Liver (tissue), 9 donors: ENCODE data around the gene ATP4B. TPM values are rescaled to one million over a fixed set of nuclear protein-coding genes. Genes with fewer than 3 reads are reported as not detected.

Source experiments
- DNase-seq: peaks from one replicate; pipeline ENCODE4 v3.0.0-alpha.2; 2017; ENCODE audit warnings: low spot score
- H3K27ac ChIP-seq, 2 donors: one replicate each; pipeline ENCODE4 v1.7.0; 2013; ENCODE audit warnings: inconsistent platforms in 2 of 2, low read length in 2 of 2, control low read depth in 1 of 2, low read depth in 1 of 2, mild to moderate bottlenecking in 1 of 2
- H3K27me3 ChIP-seq, 4 donors: one replicate each; pipeline versions ENCODE4 v1.6.1 to v1.7.0; 2013; ENCODE audit warnings: low read length in 3 of 4, inconsistent platforms in 1 of 4, mild to moderate bottlenecking in 1 of 4, moderate library complexity in 1 of 4; ENCODE audit not compliant: control insufficient read depth in 4 of 4, insufficient read depth in 4 of 4
- H3K36me3 ChIP-seq, 4 donors: one replicate each; pipeline versions ENCODE4 v1.6.1 to v1.7.0; 2013; ENCODE audit warnings: low read length in 3 of 4, mild to moderate bottlenecking in 3 of 4, low read depth in 1 of 4, moderate library complexity in 1 of 4; ENCODE audit not compliant: control insufficient read depth in 4 of 4, insufficient read depth in 3 of 4
- H3K4me1 ChIP-seq, 4 donors: one replicate each; pipeline versions ENCODE4 v1.6.1 to v1.7.0; 2013; ENCODE audit warnings: low read length in 3 of 4, mild to moderate bottlenecking in 3 of 4, moderate library complexity in 1 of 4; ENCODE audit not compliant: control insufficient read depth in 4 of 4, insufficient read depth in 4 of 4
- H3K4me3 ChIP-seq, 3 donors: one replicate each; pipeline versions ENCODE4 v1.6.1 to v1.7.0; 2013; ENCODE audit warnings: low read length in 3 of 3, control low read depth in 1 of 3, low read depth in 1 of 3, mild to moderate bottlenecking in 1 of 3
- H3K9ac ChIP-seq, 2 donors: one replicate each; pipeline ENCODE4 v1.7.0; 2013; ENCODE audit warnings: low read length in 2 of 2, mild to moderate bottlenecking in 2 of 2, moderate library complexity in 2 of 2, control low read depth in 1 of 2, low read depth in 1 of 2
- H3K9me3 ChIP-seq, 4 donors: one replicate each; pipeline versions ENCODE4 v1.6.1 to v1.7.0; 2013; ENCODE audit warnings: low read length in 3 of 4; ENCODE audit not compliant: control insufficient read depth in 4 of 4
- EGR1 ChIP-seq, 2 donors: IDR thresholded peaks; 2 replicates each; pipeline ENCODE4 v1.6.1; 2016 to 2018; ENCODE audit warnings: antibody characterized with exemption in 2 of 2, low read depth in 2 of 2
- FOXA1 ChIP-seq: IDR thresholded peaks from 2 replicates; pipeline ENCODE4 v1.6.1; 2016; ENCODE audit warnings: antibody characterized with exemption
- FOXA2 ChIP-seq: IDR thresholded peaks from 2 replicates; pipeline ENCODE4 v1.6.1; 2016; ENCODE audit warnings: antibody characterized with exemption
- GABPA ChIP-seq, 2 donors: IDR thresholded peaks in 1 of 2; conservative IDR thresholded peaks in 1 of 2; 2 replicates each; pipeline ENCODE4 v1.6.1; 2016; ENCODE audit warnings: antibody characterized with exemption in 2 of 2, mild to moderate bottlenecking in 1 of 2, moderate library complexity in 1 of 2
- HNF4A ChIP-seq, 2 donors: conservative IDR thresholded peaks; 2 replicates each; pipeline ENCODE4 v1.6.1; 2016; ENCODE audit warnings: antibody characterized with exemption in 2 of 2, mild to moderate bottlenecking in 2 of 2
- HNF4G ChIP-seq: IDR thresholded peaks from 2 replicates; pipeline ENCODE4 v1.6.1; 2016; ENCODE audit warnings: antibody characterized with exemption
- JUND ChIP-seq, 2 donors: IDR thresholded peaks; 2 replicates each; pipeline ENCODE4 v1.6.1; 2016; ENCODE audit warnings: antibody characterized with exemption in 2 of 2
- MAX ChIP-seq: IDR thresholded peaks from 2 replicates; pipeline ENCODE4 v1.6.1; 2016; ENCODE audit warnings: antibody characterized with exemption
- NR2F2 ChIP-seq: IDR thresholded peaks from 2 replicates; pipeline ENCODE4 v1.6.1; 2016; ENCODE audit warnings: antibody characterized with exemption
- RAD21 ChIP-seq, 2 donors: IDR thresholded peaks; 2 replicates each; pipeline ENCODE4 v1.6.1; 2016; ENCODE audit warnings: antibody characterized with exemption in 2 of 2, mild to moderate bottlenecking in 2 of 2
- RXRA ChIP-seq, 2 donors: IDR thresholded peaks; 2 replicates each; pipeline ENCODE4 v1.6.1; 2017 to 2018; ENCODE audit warnings: antibody characterized with exemption in 2 of 2, mild to moderate bottlenecking in 1 of 2
- TAF1 ChIP-seq: conservative IDR thresholded peaks from 2 replicates; pipeline ENCODE4 v1.6.1; 2016; ENCODE audit warnings: antibody characterized with exemption, mild to moderate bottlenecking
- YY1 ChIP-seq: IDR thresholded peaks from 2 replicates; pipeline ENCODE4 v1.6.1; 2016; ENCODE audit warnings: antibody characterized with exemption, mild to moderate bottlenecking
- WGBS: extraction: QIAGEN DNeasy Blood & Tissue Kit; methylation state at CpG from one replicate; pipeline ENCODE4 v1.1.7; 2013; 5-methylcytosine and 5-hydroxymethylcytosine counted together
- polyA plus RNA-seq, 2 donors: library from polyadenylated mRNA; stranded (reverse) in 1 of 2; unstranded in 1 of 2; fragments of 200-250 nt in 1 of 2; fragments of >200 nt in 1 of 2; fragmentation: Nextera tagmentation in 1 of 2; extraction: Ambion mirVana in 1 of 2; gene quantifications; one replicate each; pipeline versions ENCODE4 v1.2.1 to v1.2.3, GENCODE V29; 2013 to 2015
- total RNA-seq, 2 donors: library from RNA; depleted of rRNA; stranded (reverse); fragments of >200 nt; gene quantifications; one replicate each; pipeline ENCODE4 v1.2.3, GENCODE V29; 2014
- TF ChIP-seq, protein P1 (sequence below): IDR thresholded peaks from 2 replicates; pipeline ENCODE4 v1.6.1; 2016; ENCODE audit warnings: antibody characterized with exemption
- TF ChIP-seq, protein P2 (sequence below): fragments of 150-350 bp; IDR thresholded peaks from 2 replicates; pipeline ENCODE4 v1.5.1; 2017; ENCODE audit warnings: improper control_type of control experiment, low read depth, low read length; ENCODE audit not compliant: missing input control
- donor health status: healthy.
- donor health status: healthy.
- donor health status: healthy.
- donor health status: healthy.
- donor health status: healthy.

Gene ATP4B
- total and polyA plus RNA-seq, 4 donors: not detected

DNA sequence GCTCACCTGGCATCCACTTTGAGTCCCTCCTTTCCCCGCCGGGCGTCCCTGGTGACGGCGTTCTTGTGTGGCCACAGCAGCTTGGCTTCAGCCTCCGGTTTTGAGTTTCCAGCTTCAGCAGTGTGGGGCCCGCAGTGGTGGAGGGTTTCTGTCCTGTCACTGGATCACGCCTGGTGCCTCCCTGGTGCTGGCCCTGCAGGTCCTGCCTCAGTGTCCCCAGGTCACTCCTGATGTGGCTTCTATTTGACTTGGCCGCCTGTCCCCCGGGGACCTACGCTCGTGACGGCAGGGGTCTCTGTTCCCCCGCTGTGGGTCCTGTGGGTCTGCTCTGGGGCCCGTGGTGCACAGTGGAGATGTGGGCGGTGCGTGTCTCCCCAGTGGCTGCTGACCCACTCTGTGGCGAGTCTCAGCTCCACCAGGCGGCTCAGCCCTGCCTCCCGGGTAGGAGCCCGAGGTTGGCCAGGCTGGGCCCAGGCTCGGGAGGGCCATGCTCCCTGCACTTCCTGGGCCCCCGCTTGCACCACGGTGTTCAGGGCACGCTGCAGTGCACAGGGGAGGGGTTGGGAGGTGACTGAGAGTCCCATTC, 1.9 kb downstream of the ATP4B start:
- Histone ChIP-seq H3K9me3 (no peaks in the 10 kb centered on the region), H3K9ac (no peak overlapping the region), H3K27me3 (no peaks in the 10 kb centered on the region), H3K27ac (no peak overlapping the region), H3K4me1 (no peaks in the 10 kb centered on the region), H3K4me3 (no peak overlapping the region), H3K36me3 (no peaks in the 10 kb centered on the region)
- WGBS: 94% methylated on average over 25 of the region's 25 CpGs
- TF ChIP-seq HNF4A (conservative IDR thresholded peaks at IDR 0.05) (no peak), TAF1 (no peak), YY1 (no peak), FOXA1 (no peak), RAD21 (IDR thresholded peaks at IDR 0.05) (no peak), NR2F2 (no peak), GABPA (IDR thresholded peaks at IDR 0.05 in 1 of 2, conservative IDR thresholded peaks at IDR 0.05 in 1 of 2) (no peak), HNF4G (no peak)
- TF ChIP-seq, protein P1, sequence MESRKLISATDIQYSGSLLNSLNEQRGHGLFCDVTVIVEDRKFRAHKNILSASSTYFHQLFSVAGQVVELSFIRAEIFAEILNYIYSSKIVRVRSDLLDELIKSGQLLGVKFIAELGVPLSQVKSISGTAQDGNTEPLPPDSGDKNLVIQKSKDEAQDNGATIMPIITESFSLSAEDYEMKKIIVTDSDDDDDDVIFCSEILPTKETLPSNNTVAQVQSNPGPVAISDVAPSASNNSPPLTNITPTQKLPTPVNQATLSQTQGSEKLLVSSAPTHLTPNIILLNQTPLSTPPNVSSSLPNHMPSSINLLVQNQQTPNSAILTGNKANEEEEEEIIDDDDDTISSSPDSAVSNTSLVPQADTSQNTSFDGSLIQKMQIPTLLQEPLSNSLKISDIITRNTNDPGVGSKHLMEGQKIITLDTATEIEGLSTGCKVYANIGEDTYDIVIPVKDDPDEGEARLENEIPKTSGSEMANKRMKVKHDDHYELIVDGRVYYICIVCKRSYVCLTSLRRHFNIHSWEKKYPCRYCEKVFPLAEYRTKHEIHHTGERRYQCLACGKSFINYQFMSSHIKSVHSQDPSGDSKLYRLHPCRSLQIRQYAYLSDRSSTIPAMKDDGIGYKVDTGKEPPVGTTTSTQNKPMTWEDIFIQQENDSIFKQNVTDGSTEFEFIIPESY: no peak
- TF ChIP-seq, protein P2, sequence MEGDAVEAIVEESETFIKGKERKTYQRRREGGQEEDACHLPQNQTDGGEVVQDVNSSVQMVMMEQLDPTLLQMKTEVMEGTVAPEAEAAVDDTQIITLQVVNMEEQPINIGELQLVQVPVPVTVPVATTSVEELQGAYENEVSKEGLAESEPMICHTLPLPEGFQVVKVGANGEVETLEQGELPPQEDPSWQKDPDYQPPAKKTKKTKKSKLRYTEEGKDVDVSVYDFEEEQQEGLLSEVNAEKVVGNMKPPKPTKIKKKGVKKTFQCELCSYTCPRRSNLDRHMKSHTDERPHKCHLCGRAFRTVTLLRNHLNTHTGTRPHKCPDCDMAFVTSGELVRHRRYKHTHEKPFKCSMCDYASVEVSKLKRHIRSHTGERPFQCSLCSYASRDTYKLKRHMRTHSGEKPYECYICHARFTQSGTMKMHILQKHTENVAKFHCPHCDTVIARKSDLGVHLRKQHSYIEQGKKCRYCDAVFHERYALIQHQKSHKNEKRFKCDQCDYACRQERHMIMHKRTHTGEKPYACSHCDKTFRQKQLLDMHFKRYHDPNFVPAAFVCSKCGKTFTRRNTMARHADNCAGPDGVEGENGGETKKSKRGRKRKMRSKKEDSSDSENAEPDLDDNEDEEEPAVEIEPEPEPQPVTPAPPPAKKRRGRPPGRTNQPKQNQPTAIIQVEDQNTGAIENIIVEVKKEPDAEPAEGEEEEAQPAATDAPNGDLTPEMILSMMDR: no peak
- DNase-seq: no peak

GRCh38 chr13:113655346-113656002, 2.5 kb downstream of the ATP4B start:
- H3K9me3 ChIP-seq: no peaks in the 10 kb centered on the region
- 87% methylated on average over 15 of the region's 15 CpGs for WGBS
- TF ChIP-seq NR2F2: no peak
- TF ChIP-seq RXRA (IDR thresholded peaks at IDR 0.05): no peak
- TF ChIP-seq TAF1: no peak
- no peak for TF ChIP-seq EGR1 (IDR thresholded peaks at IDR 0.05; ENCODE audit: low read depth in 2 of 2)
- TF ChIP-seq RAD21 (IDR thresholded peaks at IDR 0.05): no peak
- no peak for DNase-seq
- H3K9ac ChIP-seq: no peak overlapping the region
- no peaks in the 10 kb centered on the region for H3K4me1 ChIP-seq
- H3K36me3 ChIP-seq: no peaks in the 10 kb centered on the region
- no peak overlapping the region for H3K27ac ChIP-seq
- no peaks in the 10 kb centered on the region for H3K27me3 ChIP-seq
- H3K4me3 ChIP-seq: no peak overlapping the region

DNA sequence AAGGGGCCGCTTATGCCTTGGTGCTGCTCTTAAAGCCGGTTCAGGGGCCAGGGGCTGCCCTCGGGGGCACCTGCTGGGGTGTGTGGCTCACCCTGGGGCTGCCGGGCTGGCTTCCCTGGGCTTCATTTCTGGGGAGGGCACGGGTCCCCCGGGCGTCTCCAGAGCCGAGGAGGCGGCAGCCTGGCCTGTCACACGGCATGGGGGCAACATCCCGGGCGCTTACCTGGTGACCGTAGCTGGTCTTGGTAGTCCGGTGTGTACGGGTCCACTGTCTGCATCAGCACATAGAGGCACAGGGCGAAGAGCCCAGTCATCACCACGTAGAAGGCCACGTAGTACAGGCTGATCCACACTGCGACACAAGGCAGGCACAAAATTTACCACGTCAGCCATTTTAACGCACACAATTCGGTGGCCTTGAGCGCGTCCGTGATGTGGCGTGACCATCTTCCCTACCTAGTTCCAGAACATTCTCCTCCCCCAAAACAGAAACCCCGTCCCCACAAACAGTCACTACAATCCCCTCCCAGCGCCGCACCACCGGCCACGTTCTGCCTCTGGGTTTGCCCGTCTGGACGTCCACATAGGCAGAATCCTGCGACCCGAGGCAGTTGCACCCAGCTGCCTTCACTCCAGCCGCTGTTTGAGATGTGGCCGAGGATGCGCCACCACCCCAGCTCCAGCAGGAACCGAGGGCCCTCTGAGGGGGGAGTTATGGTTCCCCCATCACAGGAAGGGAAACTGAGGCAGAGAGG, 3.2 kb downstream of the ATP4B start:
- no peak for DNase-seq
- Histone ChIP-seq H3K9me3 (no peaks in the 10 kb centered on the region), H3K4me1 (no peaks in the 10 kb centered on the region), H3K4me3 (no peak overlapping the region), H3K36me3 (no peaks in the 10 kb centered on the region), H3K27me3 (no peaks in the 10 kb centered on the region), H3K27ac (no peak overlapping the region), H3K9ac (no peak overlapping the region)
- WGBS: 91% methylated on average over 39 of the region's 39 CpGs
- TF ChIP-seq RAD21 (IDR thresholded peaks at IDR 0.05) (no peak), TAF1 (no peak), EGR1 (IDR thresholded peaks at IDR 0.05; ENCODE audit: low read depth in 2 of 2) (no peak), NR2F2 (no peak), HNF4G (no peak), MAX (no peak), JUND (IDR thresholded peaks at IDR 0.05) (no peak), FOXA1 (no peak), FOXA2 (no peak), RXRA (IDR thresholded peaks at IDR 0.05) (no peak), GABPA (IDR thresholded peaks at IDR 0.05 in 1 of 2, conservative IDR thresholded peaks at IDR 0.05 in 1 of 2) (no peak)
- TF ChIP-seq, protein P1: no peak
